Aorta (tissue), 5 donors: ENCODE measurements around the gene CRACR2B. TPM values are rescaled to one million over a fixed set of nuclear protein-coding genes. Genes with fewer than 3 reads are reported as not detected.

ENCODE experiments used
- ATAC-seq: fragments of 200-7000 bp; cut with Tn5 transposase; one replicate; pipeline ENCODE4 v1.9.1; 2022; ENCODE audit warnings: moderate library complexity; ENCODE audit not compliant: low FRiP score
- DNase-seq, 2 donors: peaks; one replicate each; pipeline ENCODE4 v3.0.0-alpha.2; 2020
- H3K27ac ChIP-seq, 2 donors: one replicate each; pipeline ENCODE4 v1.5.1; 2013; ENCODE audit warnings: low read length in 2 of 2, mild to moderate bottlenecking in 2 of 2, moderate library complexity in 2 of 2, control low read depth in 1 of 2, inconsistent platforms in 1 of 2, low read depth in 1 of 2
- H3K27me3 ChIP-seq, 2 donors: one replicate each; pipeline ENCODE4 v1.6.1; 2013; ENCODE audit warnings: control low read depth in 1 of 2, low read length in 1 of 2, mild to moderate bottlenecking in 1 of 2, moderate library complexity in 1 of 2; ENCODE audit not compliant: insufficient read depth in 2 of 2, control insufficient read depth in 1 of 2
- H3K36me3 ChIP-seq, 2 donors: one replicate each; pipeline ENCODE4 v1.6.1; 2013; ENCODE audit warnings: control low read depth in 1 of 2, low read length in 1 of 2, mild to moderate bottlenecking in 1 of 2; ENCODE audit not compliant: insufficient read depth in 2 of 2, control insufficient read depth in 1 of 2
- H3K4me1 ChIP-seq, 2 donors: one replicate each; pipeline ENCODE4 v1.6.1; 2013; ENCODE audit warnings: low read length in 2 of 2, control low read depth in 1 of 2, mild to moderate bottlenecking in 1 of 2, moderate library complexity in 1 of 2; ENCODE audit not compliant: insufficient read depth in 2 of 2, control insufficient read depth in 1 of 2
- H3K4me3 ChIP-seq, 2 donors: one replicate each; pipeline ENCODE4 v1.5.1; 2013; ENCODE audit warnings: low read length in 2 of 2, control low read depth in 1 of 2, mild to moderate bottlenecking in 1 of 2
- H3K9me3 ChIP-seq: one replicate; pipeline ENCODE4 v1.6.1; 2013; ENCODE audit warnings: mild to moderate bottlenecking, low read length; ENCODE audit not compliant: control insufficient read depth
- WGBS, 2 donors: extraction: QIAGEN DNeasy Blood & Tissue Kit; methylation state at CpG; one replicate each; pipeline ENCODE4 v1.1.7; 2013; 5-methylcytosine and 5-hydroxymethylcytosine counted together
- intact Hi-C, 2 donors: fragments of 100-400 bp; cut with DNase I; formaldehyde crosslinking; loops; one replicate each; pipeline versions ENCODE4 v1.14.2 to v1.15.0; 2022
- polyA plus RNA-seq, 2 donors: library from polyadenylated mRNA; stranded (reverse); fragments of 200-250 nt; gene quantifications; one replicate each; pipeline ENCODE4 v1.2.3, GENCODE V29; 2013
- total RNA-seq, 2 donors: library from RNA; stranded (reverse); fragmentation: NEBNext Ultra II Directional; extraction: Animal tissue kit (Norgen Biotek cat#: 25700); gene quantifications; one replicate each; pipeline ENCODE4 v1.2.1, GENCODE V29; 2021
- donor health status: healthy with polysubstance abuse.
- donor health status: Bipolar disorder and iron deficiency.
- donor health status: DM: no; HTN: no; CAD: no.
- donor health status: DM: no; HTN: no; CAD: no.
- donor health status: DM: yes; HTN: yes; CAD: no.

Gene CRACR2B
- total and polyA plus RNA-seq, 4 donors = 2.2 to 10.5 (median 7.4) TPM

DNA sequence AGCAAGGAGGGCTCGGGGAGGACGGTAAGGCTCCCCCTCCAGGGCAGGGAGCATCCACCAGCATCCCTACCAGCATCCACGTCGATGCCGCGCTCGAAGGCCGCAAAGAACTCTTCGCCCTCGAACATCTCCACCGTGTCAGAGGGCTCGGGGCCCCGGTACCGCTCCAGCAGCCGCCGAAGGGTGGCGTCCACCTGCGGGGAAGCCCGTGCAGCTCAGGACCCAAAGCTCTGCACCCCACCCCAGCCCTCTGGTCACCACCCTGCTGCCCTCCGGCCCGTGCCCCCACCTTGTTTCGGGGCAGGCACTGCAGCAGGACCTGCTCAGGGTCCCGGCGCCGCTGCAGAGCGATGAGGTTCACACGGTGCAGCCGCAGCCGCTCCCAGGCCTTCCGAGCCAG is 27.2 kb upstream of the CRACR2B start:
- no peaks in the 10 kb centered on the region for H3K36me3 ChIP-seq
- H3K27ac ChIP-seq = no peak overlapping the region
- H3K9me3 ChIP-seq = no peaks in the 10 kb centered on the region
- H3K4me1 ChIP-seq = no peaks in the 10 kb centered on the region
- intact Hi-C loops = no loop called here
- DNase-seq (no peak), ATAC-seq (no peak)
- 92 to 94% methylated on average over 30 of the region's 30 CpGs for WGBS, 2 donors
- H3K27me3 ChIP-seq = no peaks in the 10 kb centered on the region
- no peak overlapping the region for H3K4me3 ChIP-seq

DNA sequence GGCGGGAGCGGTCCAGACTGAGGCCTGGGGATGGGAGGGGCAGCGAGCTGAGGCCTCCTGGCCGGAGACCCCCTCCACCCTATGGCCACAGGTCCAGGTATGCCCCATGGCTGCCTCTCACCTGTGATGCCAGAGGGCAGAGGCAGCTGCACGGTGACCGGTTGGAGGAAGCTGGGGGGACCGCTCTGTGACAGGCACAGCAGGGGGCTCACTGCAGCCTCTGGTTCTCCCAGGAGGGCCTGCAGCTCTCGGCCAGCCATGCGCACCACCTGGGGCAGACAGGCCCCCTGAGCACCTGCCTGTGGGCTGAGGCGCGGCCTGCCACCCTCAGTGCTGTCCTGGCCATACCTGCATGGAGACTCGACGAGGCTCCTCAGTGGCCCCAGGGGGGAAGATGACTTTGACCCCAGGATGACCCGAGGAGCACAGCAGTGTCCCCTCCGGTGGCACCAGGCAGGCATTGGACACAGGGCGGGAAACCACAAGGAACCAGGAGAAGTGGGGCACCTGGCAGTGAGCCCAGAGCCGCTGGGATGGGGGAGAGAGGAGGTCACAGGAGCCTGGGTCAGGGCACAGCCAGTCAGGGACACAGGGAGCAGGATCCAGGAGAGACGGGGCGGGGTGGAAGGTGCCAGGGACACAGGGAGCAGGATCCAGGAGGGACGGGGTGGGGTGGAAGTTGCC is 26.5 kb upstream of the CRACR2B start:
- Histone ChIP-seq H3K27ac (no peak overlapping the region), H3K9me3 (no peaks in the 10 kb centered on the region), H3K27me3 (no peaks in the 10 kb centered on the region), H3K4me3 (no peak overlapping the region), H3K36me3 (no peaks in the 10 kb centered on the region), H3K4me1 (no peaks in the 10 kb centered on the region)
- ATAC-seq (no peak), DNase-seq (no peak)
- intact Hi-C loops = no loop called here
- 88 to 92% methylated on average over 20 of the region's 20 CpGs for WGBS, 2 donors

DNA sequence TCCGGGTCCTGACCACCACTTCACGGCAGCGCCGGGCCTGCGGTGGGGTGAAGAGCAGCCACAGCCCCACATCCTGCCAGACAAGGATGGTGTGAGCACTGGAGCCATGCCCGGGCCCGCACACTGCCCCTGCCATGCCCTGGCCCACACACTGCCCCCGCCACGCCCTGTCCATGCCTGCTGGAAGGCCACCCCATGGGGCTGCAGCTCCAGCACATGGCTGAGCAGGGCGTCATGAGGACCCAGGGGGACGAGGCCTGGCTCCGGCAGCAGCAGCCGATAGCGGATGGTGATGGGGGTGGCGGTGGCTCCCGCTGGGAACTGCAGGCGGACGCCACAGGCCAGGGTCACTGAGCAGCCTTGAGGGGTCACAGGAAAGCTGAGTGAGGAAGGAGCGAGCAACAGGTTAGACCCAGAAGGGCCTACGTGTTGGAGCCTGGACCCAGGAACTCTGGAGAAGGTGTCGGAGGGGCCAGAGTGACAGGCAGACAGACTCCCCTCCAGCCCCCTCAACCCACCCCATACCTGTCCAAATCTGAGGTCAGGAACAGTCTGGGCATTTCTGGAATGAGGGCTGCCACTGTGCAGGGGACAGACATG is 25.6 kb upstream of the CRACR2B start:
- no peak for DNase-seq
- intact Hi-C loops = no loop called here

DNA sequence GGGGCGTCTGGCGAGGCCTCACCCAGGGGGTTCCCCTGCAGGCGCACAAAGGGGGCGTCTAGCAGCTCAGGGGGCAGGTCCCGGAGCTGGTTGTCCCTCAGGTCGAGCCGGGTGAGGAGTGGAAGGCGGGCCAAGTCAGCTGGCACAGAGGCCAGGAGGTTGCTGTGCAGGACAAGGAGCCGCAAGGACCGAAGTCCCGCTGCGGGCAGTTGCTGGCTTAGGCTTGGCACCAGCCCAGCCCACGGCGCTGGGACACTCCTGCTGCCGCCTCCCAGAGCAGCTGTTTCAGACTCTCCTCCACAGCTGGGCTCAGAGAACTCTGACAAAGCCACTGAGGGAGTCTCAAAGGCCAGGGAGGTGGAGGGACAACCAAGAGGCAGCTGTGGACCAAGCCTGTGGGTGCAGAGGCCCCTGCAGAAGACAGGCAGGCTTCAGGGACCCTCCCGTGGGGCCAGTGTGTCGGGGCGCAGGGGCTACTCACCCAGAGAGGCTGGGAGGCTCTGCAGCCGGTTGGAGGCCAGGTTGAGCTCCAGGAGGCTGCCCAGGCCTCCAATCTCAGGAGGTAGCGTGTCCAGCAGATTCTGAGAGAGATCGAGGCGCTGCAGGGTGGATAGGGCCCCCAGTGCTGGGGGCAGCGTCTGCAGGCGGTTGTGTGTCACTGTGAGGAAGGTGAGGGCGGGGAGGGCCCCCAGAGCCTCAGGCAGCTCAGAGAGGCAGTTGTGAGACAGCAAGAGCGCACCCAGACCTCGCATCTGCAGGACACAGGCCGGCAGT is 24.8 kb upstream of the CRACR2B start:
- 92% methylated on average over 28 of the region's 28 CpGs for WGBS, 2 donors
- ATAC-seq = no peak
- H3K36me3 ChIP-seq = no peaks in the 10 kb centered on the region
- DNase-seq = no peak
- no peaks in the 10 kb centered on the region for H3K27me3 ChIP-seq
- H3K4me1 ChIP-seq = no peaks in the 10 kb centered on the region
- intact Hi-C loops = no loop called here
- no peak overlapping the region for H3K4me3 ChIP-seq
- H3K27ac ChIP-seq = no peak overlapping the region
- H3K9me3 ChIP-seq = no peaks in the 10 kb centered on the region

More for the DNA sequence above, 25.6 kb upstream of the CRACR2B start:
- ATAC-seq = no peak
- H3K4me1 ChIP-seq = no peaks in the 10 kb centered on the region
- H3K36me3 ChIP-seq = no peaks in the 10 kb centered on the region
- no peaks in the 10 kb centered on the region for H3K9me3 ChIP-seq
- no peak overlapping the region for H3K4me3 ChIP-seq
- no peak overlapping the region for H3K27ac ChIP-seq
- no peaks in the 10 kb centered on the region for H3K27me3 ChIP-seq
- WGBS, 2 donors = 96 to 98% methylated on average over 21 of the region's 21 CpGs

DNA sequence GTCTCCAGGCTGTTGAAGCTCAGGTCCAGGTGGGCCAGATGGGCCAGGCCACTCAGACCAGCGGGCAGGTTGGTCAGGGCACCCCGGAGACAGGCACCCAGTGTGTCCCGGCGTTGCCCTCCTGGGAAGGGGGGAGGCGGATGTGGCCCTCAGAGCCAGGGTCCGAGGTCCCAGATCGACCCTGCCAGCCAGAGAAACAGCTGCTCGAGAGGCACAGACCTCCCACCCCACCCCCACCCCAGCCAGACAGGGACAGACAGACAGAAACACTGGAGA is 24.3 kb upstream of the CRACR2B start:
- Histone ChIP-seq H3K36me3 (no peaks in the 10 kb centered on the region), H3K9me3 (no peaks in the 10 kb centered on the region), H3K4me1 (no peaks in the 10 kb centered on the region), H3K27ac (no peak overlapping the region), H3K27me3 (no peaks in the 10 kb centered on the region), H3K4me3 (no peak overlapping the region)
- 87 to 90% methylated on average over 8 of the region's 8 CpGs for WGBS, 2 donors
- intact Hi-C loops = no loop called here
- DNase-seq (no peak), ATAC-seq (no peak)

DNA sequence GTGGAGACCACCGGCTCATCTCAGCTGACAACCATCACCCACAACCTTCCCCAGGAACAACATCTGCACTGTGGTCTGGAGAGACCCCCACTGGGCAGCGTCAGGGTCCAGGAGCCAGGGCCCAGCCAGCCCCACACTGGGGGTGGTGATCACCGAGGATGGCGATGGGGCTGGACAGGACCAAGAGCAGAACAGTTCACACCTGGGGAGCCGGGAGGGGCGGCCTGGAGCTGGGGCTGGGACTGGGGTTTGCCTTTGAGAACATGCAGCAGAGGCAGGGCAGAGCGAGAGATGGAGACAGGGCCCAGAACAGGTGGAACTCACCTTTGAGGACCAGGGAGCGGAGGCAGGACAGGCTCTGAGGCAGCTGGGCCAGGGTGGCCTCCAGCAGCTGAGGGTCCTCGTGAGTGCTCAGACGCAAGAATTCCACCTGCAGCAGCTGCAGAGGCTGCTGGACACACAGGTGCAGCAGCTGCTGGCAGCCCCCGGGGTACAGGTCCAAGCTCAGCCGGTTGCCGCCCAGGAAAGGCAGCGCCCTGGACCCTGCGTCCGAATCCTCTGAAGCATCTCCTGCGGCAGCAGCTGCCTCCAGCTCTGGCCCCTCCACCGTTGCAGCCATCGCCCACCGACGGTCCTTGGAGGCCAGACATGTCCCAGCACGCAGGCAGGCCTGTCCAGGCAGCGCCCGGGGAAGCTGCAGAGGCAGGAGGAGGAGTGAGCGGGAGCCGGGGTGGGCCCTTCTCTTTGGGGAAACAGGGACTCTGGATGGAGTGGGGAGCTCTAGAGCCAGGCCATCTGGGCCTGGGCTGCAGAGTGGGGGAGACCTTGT is 23.7 kb upstream of the CRACR2B start:
- Histone ChIP-seq H3K9me3 (no peaks in the 10 kb centered on the region), H3K4me3 (no peak overlapping the region), H3K27me3 (no peaks in the 10 kb centered on the region), H3K27ac (no peak overlapping the region), H3K36me3 (no peaks in the 10 kb centered on the region), H3K4me1 (no peaks in the 10 kb centered on the region)
- intact Hi-C loops = no loop called here
- 50 to 56% methylated on average over 24 to 26 of the region's 26 CpGs for WGBS, 2 donors
- DNase-seq = no peak
- no peak for ATAC-seq

DNA sequence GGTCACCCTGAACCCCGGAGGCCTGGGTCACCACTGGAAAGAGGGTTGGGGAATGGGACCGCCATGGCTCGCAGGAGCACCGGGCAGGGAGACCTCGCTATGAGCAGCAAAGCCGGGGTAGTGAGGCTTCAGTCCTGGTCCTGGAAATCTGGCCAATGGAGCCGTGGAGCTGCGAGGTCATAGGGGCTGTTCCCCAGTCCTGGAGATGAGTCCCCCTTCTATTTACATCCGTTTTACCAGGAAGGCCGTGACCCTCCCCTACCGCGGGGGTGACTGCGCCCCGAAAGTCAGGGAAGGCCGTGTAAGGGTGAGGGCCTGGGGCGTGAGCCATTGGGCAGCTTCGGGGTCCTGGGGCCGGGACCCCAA is 23.1 kb upstream of the CRACR2B start:
- no peak for ATAC-seq
- no peaks in the 10 kb centered on the region for H3K9me3 ChIP-seq

DNA sequence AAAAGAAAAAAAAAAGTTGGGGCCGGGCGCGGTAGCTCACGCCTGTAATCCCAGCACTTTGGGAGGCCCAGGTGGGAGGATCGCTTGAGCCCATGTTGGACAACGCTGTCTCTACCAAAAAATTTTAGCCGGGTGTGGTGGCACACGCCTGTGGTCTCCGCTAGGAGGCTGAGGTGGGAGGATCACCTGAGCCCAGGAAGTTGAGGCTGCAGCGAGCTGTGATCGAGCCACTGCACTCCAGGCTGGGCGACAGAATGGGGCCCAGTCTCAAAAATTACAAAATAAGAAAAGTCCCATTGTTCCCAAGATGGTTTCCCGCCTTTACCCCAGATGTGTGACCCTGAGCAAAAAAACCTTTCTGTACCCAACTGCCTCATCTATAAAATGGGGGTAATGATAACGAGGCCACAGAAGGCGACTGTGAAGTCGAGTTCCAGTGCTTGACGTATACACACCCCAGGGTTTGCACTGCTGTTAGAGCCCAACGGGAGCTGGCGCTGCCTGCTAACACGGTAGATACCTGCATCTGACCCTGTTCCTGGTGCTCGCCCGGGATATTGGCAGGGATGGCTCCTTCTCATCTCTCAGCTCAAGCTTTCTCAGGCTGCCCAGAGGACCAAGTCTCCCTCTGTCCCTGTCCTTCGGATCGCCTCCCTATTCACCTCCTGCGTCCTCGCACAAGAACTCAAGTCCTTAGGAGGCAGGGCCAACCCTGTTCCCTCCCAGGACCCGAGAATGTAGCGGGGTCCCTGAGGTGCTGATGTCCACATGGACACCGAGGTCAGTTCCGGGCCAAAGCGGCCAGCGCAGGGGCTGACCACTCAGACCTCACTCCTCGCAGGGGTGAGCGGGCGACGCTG is 19.1 kb upstream of the CRACR2B start:
- ATAC-seq (no peak), DNase-seq (no peak)
- no peaks in the 10 kb centered on the region for H3K9me3 ChIP-seq
- no peaks in the 10 kb centered on the region for H3K4me1 ChIP-seq
- intact Hi-C loops = no loop called here
- 33 to 34% methylated on average over 36 of the region's 36 CpGs for WGBS, 2 donors
- H3K27me3 ChIP-seq = no peaks in the 10 kb centered on the region
- H3K4me3 ChIP-seq = peak overlapping the region; percentile 13 to 27
- peak overlapping the region; percentile 20 to 99 for H3K27ac ChIP-seq
- H3K36me3 ChIP-seq = peaks cover 0 to 12% of the 10 kb centered on the region in 2 donors

More for the DNA sequence above, 23.1 kb upstream of the CRACR2B start:
- H3K27ac ChIP-seq = no peak overlapping the region
- no peaks in the 10 kb centered on the region for H3K4me1 ChIP-seq
- H3K36me3 ChIP-seq = no peaks in the 10 kb centered on the region
- no peak for DNase-seq
- H3K4me3 ChIP-seq = peak overlapping the region; percentile 21 to 36
- intact Hi-C loops = no loop called here
- 4 to 6% methylated on average over 18 of the region's 18 CpGs for WGBS, 2 donors
- no peaks in the 10 kb centered on the region for H3K27me3 ChIP-seq
